Prostate gland (tissue), 2 donors: Measurements from ENCODE around the gene CALML3.

Experiments used
- CTCF ChIP-seq, 4 experiments: fragments of 200-600 bp in 2 of 4; fragments of 450-650 bp in 2 of 4; sonication (generic) in 2 of 4; IDR thresholded peaks; 1 replicate in 3 of 4; 2 replicates in 1 of 4; pipeline ENCODE4 v1.5.1; 2016 to 2019; ENCODE audit warnings: antibody characterized with exemption in 4 of 4, mild to moderate bottlenecking in 2 of 4, moderate library complexity in 2 of 4
- POLR2A ChIP-seq: fragments of 450-650 bp; IDR thresholded peaks from one replicate; pipeline ENCODE4 v1.6.1; 2016; ENCODE audit warnings: antibody characterized with exemption, mild to moderate bottlenecking
- POLR2AphosphoS5 ChIP-seq: sonication (generic); formaldehyde crosslinking; IDR thresholded peaks from one replicate; pipeline ENCODE4 v1.6.1; 2017; ENCODE audit warnings: antibody characterized with exemption

GRCh38 chr10:5503477-5503835 lies 21.3 kb upstream of the CALML3 start:
- TF ChIP-seq CTCF (IDR thresholded peaks at IDR 0.05) (no peak), POLR2AphosphoS5 (peak; percentile 95), POLR2A (no peak)
